Skeletal muscle satellite cell (primary cell): ENCODE results near the gene SPATA3.
"Not testable (repeated sequence)": the region's sequence is repeated elsewhere in the genome, so short reads cannot be mapped to it uniquely, and the experiment has no call there.

Source experiments
- H3K27me3 ChIP-seq: 2 replicates; pipeline ENCODE4 v1.7.0; 2013; ENCODE audit warnings: low read length; ENCODE audit not compliant: control insufficient read depth, insufficient read depth
- H3K36me3 ChIP-seq: 2 replicates; pipeline ENCODE4 v1.7.0; 2013; ENCODE audit warnings: mild to moderate bottlenecking, control low read depth, low read length; ENCODE audit not compliant: insufficient read depth
- H3K4me1 ChIP-seq: 2 replicates; pipeline ENCODE4 v1.7.0; 2013; ENCODE audit warnings: low read length; ENCODE audit not compliant: control insufficient read depth, insufficient read depth
- H3K4me2 ChIP-seq: 2 replicates; pipeline ENCODE4 v1.7.0; 2013; ENCODE audit warnings: mild to moderate bottlenecking, low read length
- H3K4me3 ChIP-seq: 2 replicates; pipeline ENCODE4 v1.7.0; 2013; ENCODE audit warnings: low read length
- H3K9ac ChIP-seq: 2 replicates; pipeline ENCODE4 v1.7.0; 2013; ENCODE audit warnings: mild to moderate bottlenecking, low read depth, low read length, moderate library complexity
- H3K9me3 ChIP-seq: replicated peaks from 2 replicates; pipeline ENCODE4 v1.7.0; 2013; ENCODE audit warnings: mild to moderate bottlenecking, control low read depth, low read length

The SPATA3 gene

DNA sequence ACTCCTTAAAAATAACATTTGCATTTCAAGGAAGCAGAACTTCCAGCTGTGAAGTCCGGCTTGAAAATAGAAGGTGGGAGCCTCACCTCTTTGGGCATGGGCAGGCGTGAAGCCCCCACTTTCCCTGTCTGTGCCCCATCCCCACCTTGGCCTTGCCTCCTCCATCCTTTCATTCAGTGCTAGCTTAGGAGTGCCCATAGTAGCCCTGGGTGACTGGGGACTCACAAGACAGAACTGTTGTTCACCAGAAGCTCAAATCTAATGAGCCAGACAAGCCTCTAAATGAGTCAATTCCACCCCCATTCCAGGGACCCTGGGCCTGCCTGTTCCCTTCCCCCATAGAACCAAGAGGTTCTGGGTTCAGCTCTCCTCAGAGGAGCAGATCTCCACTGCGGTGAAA lies 20.0 kb downstream of the SPATA3 start:
- peaks cover 72% of the 10 kb centered on the region for H3K27me3 ChIP-seq
- H3K36me3 ChIP-seq, result no peaks in the 10 kb centered on the region
- no peak overlapping the region for H3K4me2 ChIP-seq
- H3K9ac ChIP-seq, result no peak overlapping the region
- no peak overlapping the region for H3K4me3 ChIP-seq
- no peaks in the 10 kb centered on the region for H3K4me1 ChIP-seq
- no peaks in the 10 kb centered on the region for H3K9me3 ChIP-seq

DNA sequence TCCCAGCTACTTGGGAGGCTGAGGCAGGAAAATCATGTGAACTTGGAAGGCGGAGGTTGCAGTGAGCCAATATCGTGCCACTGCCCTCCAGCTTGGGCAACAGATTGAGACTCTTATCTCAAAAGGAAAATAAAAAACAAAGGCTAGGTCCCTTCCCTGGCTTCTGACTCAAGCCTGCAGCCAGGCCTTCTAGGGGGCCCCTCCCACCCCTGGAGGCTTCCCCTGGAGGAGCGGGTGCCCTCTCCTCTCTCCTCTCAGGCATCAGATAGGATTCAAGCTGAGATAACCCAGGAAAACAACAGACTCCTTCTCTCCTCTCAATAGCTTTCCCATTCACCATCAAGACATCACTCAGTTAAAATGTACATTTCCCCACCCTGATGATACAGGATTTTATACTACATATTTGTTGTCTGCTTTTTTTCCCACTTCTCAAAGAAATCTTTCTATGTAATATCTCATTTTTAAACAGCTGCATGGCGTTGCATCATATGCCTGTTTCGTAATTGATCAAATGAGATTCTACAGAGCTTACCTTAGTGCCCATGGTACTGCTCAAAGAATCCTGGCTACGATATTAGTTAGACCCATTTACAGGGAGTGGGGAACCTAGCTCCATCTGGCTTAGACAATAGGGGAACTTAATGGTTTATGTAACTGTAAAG lies 20.8 kb downstream of the SPATA3 start:
- Histone ChIP-seq H3K9me3 (no peaks in the 10 kb centered on the region), H3K4me3 (no peak overlapping the region), H3K4me2 (no peak overlapping the region), H3K36me3 (no peaks in the 10 kb centered on the region), H3K27me3 (peaks cover 76% of the 10 kb centered on the region), H3K4me1 (no peaks in the 10 kb centered on the region), H3K9ac (no peak overlapping the region)

DNA sequence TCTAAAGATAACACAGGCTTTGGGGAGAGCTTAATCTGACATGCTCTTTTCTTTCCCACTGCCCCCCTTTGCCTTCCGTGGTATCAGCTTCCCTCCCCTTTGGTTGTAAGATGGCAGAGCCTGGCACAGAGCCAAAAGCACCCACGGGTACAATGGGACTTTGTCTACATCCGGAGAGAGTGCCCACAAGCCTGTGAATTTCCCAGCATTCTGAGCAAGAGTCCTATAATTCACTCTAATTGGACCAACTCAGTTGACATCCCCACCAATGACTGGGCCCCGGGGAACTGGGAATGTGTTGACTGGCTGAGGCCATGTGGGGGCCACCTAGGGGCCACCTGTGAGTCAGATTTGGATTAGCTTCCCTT lies 21.3 kb downstream of the SPATA3 start:
- Histone ChIP-seq H3K4me1 (no peaks in the 10 kb centered on the region), H3K9me3 (no peaks in the 10 kb centered on the region), H3K4me3 (no peak overlapping the region), H3K4me2 (no peak overlapping the region), H3K27me3 (peaks cover 71% of the 10 kb centered on the region), H3K9ac (no peak overlapping the region), H3K36me3 (no peaks in the 10 kb centered on the region)

DNA sequence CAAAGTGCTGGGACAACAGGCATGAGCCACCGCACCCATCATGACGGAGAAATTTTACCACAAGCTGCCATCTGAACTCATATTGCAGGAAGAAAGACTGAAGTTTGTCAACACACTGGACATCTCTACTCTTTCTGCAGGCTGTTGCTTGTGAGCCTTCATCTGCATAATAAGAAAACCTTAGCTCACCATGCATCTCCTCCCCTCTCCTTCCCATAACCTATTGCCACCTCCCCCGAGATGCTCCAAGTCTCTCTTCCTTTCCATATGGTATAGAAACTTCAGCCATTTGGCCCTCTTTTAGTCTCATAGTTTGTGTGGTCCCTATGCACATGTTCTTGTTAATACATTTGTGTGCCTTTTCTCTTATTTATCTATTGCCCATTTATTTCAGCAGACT lies 22.3 kb downstream of the SPATA3 start:
- Histone ChIP-seq H3K4me1 (no peaks in the 10 kb centered on the region), H3K27me3 (peaks cover 61% of the 10 kb centered on the region), H3K4me2 (no peak overlapping the region), H3K9ac (no peak overlapping the region), H3K9me3 (no peaks in the 10 kb centered on the region), H3K4me3 (no peak overlapping the region), H3K36me3 (no peaks in the 10 kb centered on the region)

DNA sequence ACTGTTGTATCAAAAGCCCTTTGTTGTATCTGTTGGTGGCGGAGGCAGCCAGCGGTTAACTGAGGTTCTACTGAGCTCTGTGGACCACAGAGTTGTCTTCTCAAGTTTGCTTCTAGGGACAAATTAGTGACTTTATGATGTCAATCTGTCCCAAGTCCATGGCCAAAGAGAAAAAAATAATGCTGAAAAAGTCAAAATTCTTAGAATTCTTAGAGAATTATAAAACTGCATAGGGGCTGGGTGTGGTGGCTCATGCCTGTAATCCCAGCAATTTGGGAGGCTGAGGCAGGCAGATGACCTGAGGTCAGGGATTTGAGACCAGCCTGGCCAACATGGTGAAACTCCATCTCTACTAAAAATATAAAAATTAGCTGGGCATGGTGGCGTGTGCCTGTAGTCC lies 29.1 kb downstream of the SPATA3 start:
- H3K9ac ChIP-seq, H3K4me3 ChIP-seq, H3K4me1 ChIP-seq, H3K36me3 ChIP-seq, H3K4me2 ChIP-seq, H3K9me3 ChIP-seq: not testable (repeated sequence)
- peaks cover 42% of the 10 kb centered on the region for H3K27me3 ChIP-seq

DNA sequence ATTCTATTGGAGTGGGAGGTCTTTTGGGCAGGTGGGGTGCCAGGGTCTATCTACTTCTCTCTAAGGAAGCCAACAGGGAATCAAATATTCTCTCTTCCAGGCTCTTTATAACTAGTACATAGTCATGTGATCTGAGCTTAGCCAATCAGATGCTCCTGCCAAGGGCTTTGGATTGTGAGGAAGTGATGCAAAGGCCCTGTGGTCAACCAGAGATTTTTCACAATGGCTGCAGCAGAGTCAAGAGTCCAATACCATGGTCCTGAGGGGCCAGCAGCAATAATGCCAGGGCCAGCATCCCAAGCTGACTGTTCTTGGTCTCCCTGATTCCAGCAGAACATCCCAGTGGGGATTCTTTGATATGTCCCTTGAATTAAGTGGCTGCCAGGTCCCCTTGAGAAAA lies 33.0 kb downstream of the SPATA3 start:
- Histone ChIP-seq H3K36me3 (no peaks in the 10 kb centered on the region), H3K9ac (no peak overlapping the region), H3K27me3 (peaks cover 57% of the 10 kb centered on the region), H3K4me1 (no peaks in the 10 kb centered on the region), H3K4me2 (no peak overlapping the region), H3K4me3 (no peak overlapping the region), H3K9me3 (peaks cover 3% of the 10 kb centered on the region)

DNA sequence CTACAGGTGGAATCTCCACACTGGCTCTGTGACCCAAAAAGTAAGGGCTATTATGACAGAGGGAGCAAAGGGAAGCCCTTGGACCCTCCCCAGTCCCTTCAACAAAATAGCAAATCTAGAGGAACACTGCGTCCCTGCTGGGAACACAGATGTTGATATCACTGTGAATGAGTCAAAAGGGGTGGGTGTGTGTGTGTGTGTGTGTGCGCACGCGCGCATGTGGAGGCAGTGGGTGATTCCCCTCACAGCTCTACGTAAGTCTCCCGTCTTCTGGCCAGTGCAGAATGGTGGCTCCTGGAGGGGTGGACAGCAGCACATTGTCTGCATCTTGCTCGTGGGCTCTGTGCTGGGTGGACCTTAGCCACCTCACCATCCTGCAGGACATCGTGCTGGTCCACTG lies 33.6 kb downstream of the SPATA3 start:
- H3K9ac ChIP-seq, result no peak overlapping the region
- H3K4me2 ChIP-seq, result no peak overlapping the region
- no peaks in the 10 kb centered on the region for H3K36me3 ChIP-seq
- peaks cover 3% of the 10 kb centered on the region for H3K9me3 ChIP-seq
- no peaks in the 10 kb centered on the region for H3K4me1 ChIP-seq
- peaks cover 61% of the 10 kb centered on the region for H3K27me3 ChIP-seq
- no peak overlapping the region for H3K4me3 ChIP-seq

DNA sequence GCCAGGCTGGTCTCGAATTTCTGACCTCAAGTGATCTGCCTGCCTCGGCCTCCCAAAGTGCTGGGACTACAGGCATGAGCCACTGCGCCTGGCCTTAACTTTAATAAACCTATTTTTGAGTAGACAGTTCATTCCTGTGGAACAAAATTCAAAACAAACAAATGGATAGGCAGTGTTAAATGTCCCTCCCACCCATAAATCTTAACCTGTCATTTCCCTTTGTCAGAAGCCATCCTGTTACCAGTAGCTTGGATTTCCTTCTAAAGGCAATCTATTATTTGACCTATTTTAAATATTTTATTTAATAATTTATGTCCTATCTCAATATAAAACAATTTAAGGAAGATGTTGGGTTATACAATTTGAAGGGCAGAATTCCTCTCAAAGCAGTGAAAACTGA lies 34.8 kb downstream of the SPATA3 start:
- H3K27me3 ChIP-seq, result peaks cover 69% of the 10 kb centered on the region
- H3K9me3 ChIP-seq, result peaks cover 3% of the 10 kb centered on the region
- H3K9ac ChIP-seq, result no peak overlapping the region
- no peak overlapping the region for H3K4me3 ChIP-seq
- no peaks in the 10 kb centered on the region for H3K4me1 ChIP-seq
- H3K36me3 ChIP-seq, result no peaks in the 10 kb centered on the region
- no peak overlapping the region for H3K4me2 ChIP-seq

DNA sequence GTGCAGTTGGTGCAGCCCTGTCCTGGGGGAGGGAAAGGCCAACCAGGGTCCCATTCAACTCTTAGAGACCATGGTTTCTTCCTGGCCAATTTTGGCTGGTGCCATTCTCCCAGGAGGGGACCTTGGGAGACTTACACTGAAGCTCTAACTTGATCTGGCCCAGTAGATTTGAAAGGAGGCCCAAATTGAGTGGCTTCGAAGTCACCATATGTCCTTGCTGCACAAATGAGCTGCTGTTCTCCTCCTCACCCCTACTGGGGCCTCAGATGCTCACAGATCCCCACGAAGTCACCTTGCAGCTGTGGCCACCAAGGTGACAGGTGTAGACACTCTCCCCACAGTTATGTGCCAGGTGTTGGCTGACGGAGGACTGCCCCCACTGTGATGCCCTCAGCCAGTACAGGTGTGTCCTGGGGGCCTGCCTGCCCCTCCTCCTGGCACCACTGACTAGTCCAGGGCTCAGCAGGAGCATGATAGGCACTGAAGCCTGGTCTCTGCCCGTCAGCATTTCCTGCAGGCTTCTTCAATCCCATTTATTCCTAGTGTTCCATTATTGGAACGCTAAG lies 36.7 kb downstream of the SPATA3 start:
- H3K4me3 ChIP-seq, result no peak overlapping the region
- no peak overlapping the region for H3K9ac ChIP-seq
- peaks cover 73% of the 10 kb centered on the region for H3K27me3 ChIP-seq
- H3K36me3 ChIP-seq, result no peaks in the 10 kb centered on the region
- no peak overlapping the region for H3K4me2 ChIP-seq
- peaks cover 3% of the 10 kb centered on the region for H3K9me3 ChIP-seq
- no peaks in the 10 kb centered on the region for H3K4me1 ChIP-seq

DNA sequence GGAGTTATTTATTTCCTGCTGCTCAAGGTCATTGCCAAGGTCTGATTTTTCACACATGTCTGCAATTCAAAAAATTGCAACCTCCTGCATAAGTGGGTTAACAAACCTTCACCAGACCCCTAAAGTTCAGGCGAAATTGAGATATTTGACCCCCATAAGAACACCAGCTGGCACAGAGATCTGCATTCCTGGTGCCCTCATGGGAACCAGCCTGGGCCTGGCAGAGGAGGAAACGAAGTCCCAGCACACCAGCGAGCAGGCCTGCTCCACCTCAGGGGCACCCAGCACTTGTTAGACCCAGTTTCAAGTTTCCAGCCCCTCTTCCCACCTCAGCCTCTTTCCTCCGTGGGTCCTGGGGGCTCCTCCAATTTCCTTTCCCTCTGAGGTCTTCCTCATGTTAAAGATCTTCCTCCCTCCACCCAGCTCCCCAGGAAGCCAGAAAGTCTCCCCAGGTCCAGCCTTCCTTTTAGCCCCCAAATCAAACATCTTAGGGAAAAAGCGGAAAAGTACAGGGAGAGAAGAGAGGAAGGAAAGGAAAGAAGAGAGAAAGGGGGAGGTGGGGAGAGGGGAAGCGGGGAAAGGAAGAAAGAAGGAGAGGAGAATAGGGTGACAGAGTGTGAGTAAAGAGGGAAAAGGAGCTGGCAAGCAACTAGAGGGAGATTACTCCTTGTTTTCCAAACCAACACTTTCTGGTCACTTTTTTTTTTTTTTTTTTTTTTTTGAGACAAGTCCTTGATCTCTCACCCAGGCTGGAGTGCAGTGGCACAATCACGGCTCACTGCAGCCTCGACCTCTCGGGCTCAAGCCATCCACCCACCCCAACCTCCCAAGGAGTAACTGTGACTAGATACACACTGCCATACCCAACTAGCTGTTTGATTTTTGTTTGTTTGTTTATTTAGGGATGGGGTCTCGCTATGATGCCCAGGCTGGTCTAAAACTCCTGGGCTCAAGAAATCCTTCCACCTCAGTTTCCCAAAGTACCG lies 37.5 kb downstream of the SPATA3 start:
- peaks cover 3% of the 10 kb centered on the region for H3K9me3 ChIP-seq
- no peaks in the 10 kb centered on the region for H3K36me3 ChIP-seq
- H3K9ac ChIP-seq, result no peak overlapping the region
- no peaks in the 10 kb centered on the region for H3K4me1 ChIP-seq
- no peak overlapping the region for H3K4me2 ChIP-seq
- H3K27me3 ChIP-seq, result peaks cover 73% of the 10 kb centered on the region
- H3K4me3 ChIP-seq, result no peak overlapping the region

DNA sequence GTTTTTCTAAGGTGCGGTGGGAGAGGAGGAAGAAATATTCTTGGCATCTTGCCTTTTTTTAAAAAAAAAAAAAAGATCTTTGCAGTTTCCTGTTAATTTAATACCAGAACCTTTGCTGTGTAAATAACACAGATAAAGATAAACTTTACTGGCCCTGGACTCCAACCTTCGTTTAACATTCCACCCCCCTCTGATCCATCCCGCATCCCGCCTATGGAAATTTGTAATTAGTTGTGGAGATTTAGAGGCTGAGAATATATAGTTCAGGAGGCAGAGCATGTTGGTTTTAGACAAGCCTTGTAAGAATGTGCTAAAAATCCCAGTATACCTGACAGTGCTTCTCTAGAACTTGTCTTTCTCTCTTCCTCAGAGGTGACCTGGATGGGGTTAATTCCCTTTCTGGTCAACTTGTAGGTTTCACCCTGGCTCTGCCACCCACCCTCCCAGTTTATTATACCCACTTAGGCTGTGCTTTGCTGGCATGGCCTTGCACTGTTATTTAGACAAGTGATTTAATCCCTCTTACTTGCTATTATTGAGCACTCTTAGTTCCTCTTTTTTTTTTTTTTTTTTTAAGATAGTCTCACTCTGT lies 38.5 kb downstream of the SPATA3 start:
- H3K36me3 ChIP-seq, result no peaks in the 10 kb centered on the region
- no peak overlapping the region for H3K4me2 ChIP-seq
- H3K4me1 ChIP-seq, result no peaks in the 10 kb centered on the region
- no peak overlapping the region for H3K4me3 ChIP-seq
- H3K27me3 ChIP-seq, result peaks cover 74% of the 10 kb centered on the region
- no peak overlapping the region for H3K9ac ChIP-seq
- peaks cover 3% of the 10 kb centered on the region for H3K9me3 ChIP-seq
